ENCODE data around the gene EZR. TPM values are rescaled to one million over a fixed set of nuclear protein-coding genes. Genes with fewer than 3 reads are reported as not detected.

EZR gene
- total RNA-seq, 1 experiment from 2014 or later: 1,402 TPM

GRCh38 chr6:158756126-158756525, 63.0 kb downstream of the EZR start:
- ChIA-PET POLR2A (no interaction called here), RAD21 (ENCODE audit: low non-redundant PET in 1 of 2, low total read pairs in 2 of 2, uncharacterized antibody in 2 of 2, unreplicated experiment in 2 of 2) (no interaction called here), CTCF (no interaction called here)
- Histone ChIP-seq H3K79me2 (ENCODE audit: insufficient read depth, low read length) (peaks cover 9% of the 10 kb centered on the region; the same call in 1 of the 2 replicates), H3K27me3 (ENCODE audit: insufficient read depth, low read length) (no peaks in the 10 kb centered on the region), H3K36me3 (ENCODE audit: control insufficient read depth in 1 of 2, insufficient read depth in 2 of 2, low read length in 2 of 2) (peaks cover 3 to 37% of the 10 kb centered on the region in 2 experiments; a peak in 3 of 4 replicates), H3K4me2 (ENCODE audit: low read length) (no peak overlapping the region), H2AFZ (ENCODE audit: low read depth, low read length, poor library complexity, severe bottlenecking) (no peak overlapping the region), H3K9ac (ENCODE audit: low read length) (no peak overlapping the region), H3K4me1 (ENCODE audit: control insufficient read depth in 1 of 2, insufficient read depth in 2 of 2, low read length in 2 of 2) (peaks cover 57 to 71% of the 10 kb centered on the region in 2 experiments), H3K4me3 (replicated peaks in 1 of 2; ENCODE audit: low read depth in 1 of 2, low read length in 2 of 2) (no peak overlapping the region), H3K27ac (ENCODE audit: low read depth, low read length) (no peak overlapping the region), H3K9me2 (ENCODE audit: insufficient read depth) (no peaks in the 10 kb centered on the region), H4K20me1 (ENCODE audit: insufficient read depth) (no peaks in the 10 kb centered on the region), H3K9me3 (ENCODE audit: control insufficient read depth in 1 of 2, insufficient read depth in 1 of 2, low read depth in 1 of 2, low read length in 2 of 2) (no peaks in the 10 kb centered on the region)
- TF ChIP-seq ATF3 (IDR thresholded peaks at IDR 0.05) (no peak), RAD21 (IDR thresholded peaks at IDR 0.05; ENCODE audit: low read depth) (no peak), CEBPB (IDR thresholded peaks at IDR 0.05; ENCODE audit: low read depth) (no peak)
- ATAC-seq (no peak), DNase-seq (ENCODE audit: low read depth, low spot score) (no peak)
- BruUV-seq (replicated peaks): no TSS peak
- intact Hi-C loops (cut with micrococcal nuclease): no loop called here

- ATAC-seq: no peak
- CTCF ChIA-PET: no interaction called here
These were observed 63.5 kb downstream of the EZR start for GRCh38 chr6:158755636-158756035.

More at GRCh38 chr6:158755636-158756035, 63.5 kb downstream of the EZR start:
- POLR2A ChIA-PET: no interaction called here
- no peak overlapping the region for H3K27ac ChIP-seq (ENCODE audit: low read depth, low read length)
- intact Hi-C loops (cut with micrococcal nuclease): no loop called here
- no peaks in the 10 kb centered on the region for H3K9me2 ChIP-seq (ENCODE audit: insufficient read depth)
- RAD21 ChIA-PET (ENCODE audit: low non-redundant PET in 1 of 2, low total read pairs in 2 of 2, uncharacterized antibody in 2 of 2, unreplicated experiment in 2 of 2): interaction anchor here in 1 of 2 experiments (1.0 kb wide), 1 partner anchor 379 kb away, joined by 3 read pairs; no protein-coding TSS in a partner anchor
- no peak for DNase-seq (ENCODE audit: low read depth, low spot score)
- no peaks in the 10 kb centered on the region for H3K27me3 ChIP-seq (ENCODE audit: insufficient read depth, low read length)
- no TSS peak for BruUV-seq (replicated peaks)
- TF ChIP-seq RAD21 (IDR thresholded peaks at IDR 0.05; ENCODE audit: low read depth) (no peak), POLR2A (IDR thresholded peaks at IDR 0.05; ENCODE audit: borderline replicate concordance, extremely low read depth, insufficient read depth, insufficient read length) (no peak), SIN3A (IDR thresholded peaks at IDR 0.05; ENCODE audit: low read depth) (no peak), ZFX (IDR thresholded peaks at IDR 0.05) (no peak)
- H3K4me2 ChIP-seq (ENCODE audit: low read length): no peak overlapping the region
- no peak overlapping the region for H2AFZ ChIP-seq (ENCODE audit: low read depth, low read length, poor library complexity, severe bottlenecking)
- H3K4me1 ChIP-seq (ENCODE audit: control insufficient read depth in 1 of 2, insufficient read depth in 2 of 2, low read length in 2 of 2): peaks cover 54 to 69% of the 10 kb centered on the region in 2 experiments
- H3K4me3 ChIP-seq (replicated peaks in 1 of 2; ENCODE audit: low read depth in 1 of 2, low read length in 2 of 2): no peak overlapping the region
- H3K9me3 ChIP-seq (ENCODE audit: control insufficient read depth in 1 of 2, insufficient read depth in 1 of 2, low read depth in 1 of 2, low read length in 2 of 2): no peaks in the 10 kb centered on the region
- H3K79me2 ChIP-seq (ENCODE audit: insufficient read depth, low read length): peaks cover 9% of the 10 kb centered on the region; the same call in 1 of the 2 replicates
- H3K9ac ChIP-seq (ENCODE audit: low read length): no peak overlapping the region
- H3K36me3 ChIP-seq (ENCODE audit: control insufficient read depth in 1 of 2, insufficient read depth in 2 of 2, low read length in 2 of 2): peaks cover 3 to 37% of the 10 kb centered on the region in 2 experiments; a peak in 3 of 4 replicates
- no peaks in the 10 kb centered on the region for H4K20me1 ChIP-seq (ENCODE audit: insufficient read depth)

Measured in HCT116 (cell line).